Stimulated activated naive CD8-positive, alpha-beta T cell treated with anti-CD3 and anti-CD28 coated beads, Interleukin-15, Interleukin-2, amounts not matched to agents 100 ng/mL and 50 ng/mL, for 24 hours (primary cell): ENCODE measurements around the gene GNG7.

ENCODE experiments used
- H3K27ac Mint-ChIP-seq: one replicate; pipeline ENCODE4 v1.8.0; 2021; ENCODE audit warnings: mild to moderate bottlenecking, mixed read lengths
- H3K27me3 Mint-ChIP-seq: one replicate; pipeline ENCODE4 v1.8.0; 2021; ENCODE audit warnings: mixed read lengths
- H3K36me3 Mint-ChIP-seq: one replicate; pipeline ENCODE4 v1.8.0; 2021; ENCODE audit warnings: low read depth, mixed read lengths
- H3K4me1 Mint-ChIP-seq: one replicate; pipeline ENCODE4 v1.8.0; 2021; ENCODE audit warnings: low read depth, mixed read lengths
- H3K4me3 Mint-ChIP-seq: one replicate; pipeline ENCODE4 v1.8.0; 2021; ENCODE audit warnings: mild to moderate bottlenecking, mixed read lengths
- H3K9me3 Mint-ChIP-seq: one replicate; pipeline ENCODE4 v1.8.0; 2021; ENCODE audit warnings: mixed read lengths

Gene GNG7

GRCh38 chr19:2636897-2637683, 65.4 kb downstream of the GNG7 start:
- no peaks in the 10 kb centered on the region for H3K9me3 Mint-ChIP-seq
- H3K27ac Mint-ChIP-seq = no peak overlapping the region
- H3K4me3 Mint-ChIP-seq = no peak overlapping the region
- H3K27me3 Mint-ChIP-seq = peaks cover 5% of the 10 kb centered on the region
- no peaks in the 10 kb centered on the region for H3K36me3 Mint-ChIP-seq
- peaks cover 26% of the 10 kb centered on the region for H3K4me1 Mint-ChIP-seq

- H3K4me1 Mint-ChIP-seq = peaks cover 28% of the 10 kb centered on the region
- H3K4me3 Mint-ChIP-seq = no peak overlapping the region
- H3K27ac Mint-ChIP-seq = no peak overlapping the region
- no peaks in the 10 kb centered on the region for H3K9me3 Mint-ChIP-seq
- H3K27me3 Mint-ChIP-seq = peaks cover 5% of the 10 kb centered on the region
- H3K36me3 Mint-ChIP-seq = no peaks in the 10 kb centered on the region
Observed at GRCh38 chr19:2636141-2636896, 66.2 kb downstream of the GNG7 start.

GRCh38 chr19:2634960-2635359, 67.5 kb downstream of the GNG7 start:
- H3K9me3 Mint-ChIP-seq = peaks cover 3% of the 10 kb centered on the region
- H3K27me3 Mint-ChIP-seq = peaks cover 5% of the 10 kb centered on the region
- no peaks in the 10 kb centered on the region for H3K36me3 Mint-ChIP-seq
- H3K27ac Mint-ChIP-seq = no peak overlapping the region
- no peak overlapping the region for H3K4me3 Mint-ChIP-seq
- H3K4me1 Mint-ChIP-seq = peaks cover 41% of the 10 kb centered on the region

- H3K9me3 Mint-ChIP-seq = peaks cover 3% of the 10 kb centered on the region
- peaks cover 6% of the 10 kb centered on the region for H3K36me3 Mint-ChIP-seq
- H3K4me1 Mint-ChIP-seq = peaks cover 46% of the 10 kb centered on the region
- H3K4me3 Mint-ChIP-seq = no peak overlapping the region
- peaks cover 4% of the 10 kb centered on the region for H3K27me3 Mint-ChIP-seq
- H3K27ac Mint-ChIP-seq = no peak overlapping the region
Observed at GRCh38 chr19:2634228-2634951, 68.1 kb downstream of the GNG7 start.

GRCh38 chr19:2633693-2634075, 68.8 kb downstream of the GNG7 start:
- Mint-ChIP-seq H3K4me3 (no peak overlapping the region), H3K27me3 (no peaks in the 10 kb centered on the region), H3K9me3 (peaks cover 7% of the 10 kb centered on the region), H3K4me1 (peaks cover 48% of the 10 kb centered on the region), H3K36me3 (peaks cover 11% of the 10 kb centered on the region), H3K27ac (no peak overlapping the region)

GRCh38 chr19:2631213-2631821, 71.2 kb downstream of the GNG7 start:
- Mint-ChIP-seq H3K27ac (no peak overlapping the region), H3K4me1 (peaks cover 62% of the 10 kb centered on the region), H3K36me3 (peaks cover 18% of the 10 kb centered on the region), H3K4me3 (no peak overlapping the region), H3K9me3 (peaks cover 14% of the 10 kb centered on the region), H3K27me3 (no peaks in the 10 kb centered on the region)

- H3K9me3 Mint-ChIP-seq = peaks cover 14% of the 10 kb centered on the region
- H3K36me3 Mint-ChIP-seq = peaks cover 18% of the 10 kb centered on the region
- H3K4me3 Mint-ChIP-seq = no peak overlapping the region
- H3K27ac Mint-ChIP-seq = no peak overlapping the region
- no peaks in the 10 kb centered on the region for H3K27me3 Mint-ChIP-seq
- peaks cover 64% of the 10 kb centered on the region for H3K4me1 Mint-ChIP-seq
Observed at GRCh38 chr19:2630352-2631001, 72.0 kb downstream of the GNG7 start.

- Mint-ChIP-seq H3K27ac (no peak overlapping the region), H3K36me3 (peaks cover 18% of the 10 kb centered on the region)
Observed at GRCh38 chr19:2629491-2630351, 72.8 kb downstream of the GNG7 start.

GRCh38 chr19:2628597-2628996, 73.9 kb downstream of the GNG7 start:
- Mint-ChIP-seq H3K36me3 (peaks cover 18% of the 10 kb centered on the region), H3K4me1 (peaks cover 65% of the 10 kb centered on the region), H3K27ac (no peak overlapping the region), H3K4me3 (no peak overlapping the region), H3K9me3 (peaks cover 14% of the 10 kb centered on the region), H3K27me3 (no peaks in the 10 kb centered on the region)

More at GRCh38 chr19:2629491-2630351, 72.8 kb downstream of the GNG7 start:
- no peaks in the 10 kb centered on the region for H3K27me3 Mint-ChIP-seq
- H3K4me1 Mint-ChIP-seq = peaks cover 64% of the 10 kb centered on the region
- no peak overlapping the region for H3K4me3 Mint-ChIP-seq
- peaks cover 14% of the 10 kb centered on the region for H3K9me3 Mint-ChIP-seq

GRCh38 chr19:2627855-2628254, 74.6 kb downstream of the GNG7 start:
- Mint-ChIP-seq H3K4me1 (peaks cover 70% of the 10 kb centered on the region), H3K27me3 (no peaks in the 10 kb centered on the region), H3K27ac (peak overlapping the region; percentile 70), H3K4me3 (peak overlapping the region; percentile 15), H3K36me3 (peaks cover 18% of the 10 kb centered on the region), H3K9me3 (peaks cover 14% of the 10 kb centered on the region)

GRCh38 chr19:2627319-2627829, 75.1 kb downstream of the GNG7 start:
- H3K9me3 Mint-ChIP-seq = peaks cover 14% of the 10 kb centered on the region
- peaks cover 71% of the 10 kb centered on the region for H3K4me1 Mint-ChIP-seq
- no peaks in the 10 kb centered on the region for H3K27me3 Mint-ChIP-seq
- H3K27ac Mint-ChIP-seq = peak overlapping the region; percentile 70
- peaks cover 18% of the 10 kb centered on the region for H3K36me3 Mint-ChIP-seq
- peak overlapping the region; percentile 30 for H3K4me3 Mint-ChIP-seq

- peaks cover 18% of the 10 kb centered on the region for H3K36me3 Mint-ChIP-seq
- no peak overlapping the region for H3K4me3 Mint-ChIP-seq
- peak overlapping the region; percentile 1 for H3K27ac Mint-ChIP-seq
- peaks cover 10% of the 10 kb centered on the region for H3K9me3 Mint-ChIP-seq
- no peaks in the 10 kb centered on the region for H3K27me3 Mint-ChIP-seq
- peaks cover 78% of the 10 kb centered on the region for H3K4me1 Mint-ChIP-seq
Observed at GRCh38 chr19:2625434-2625833, 77.1 kb downstream of the GNG7 start.

- Mint-ChIP-seq H3K9me3 (peaks cover 10% of the 10 kb centered on the region), H3K4me1 (peaks cover 77% of the 10 kb centered on the region), H3K36me3 (peaks cover 14% of the 10 kb centered on the region), H3K27me3 (no peaks in the 10 kb centered on the region), H3K27ac (no peak overlapping the region), H3K4me3 (no peak overlapping the region)
Observed at GRCh38 chr19:2624537-2625091, 77.9 kb downstream of the GNG7 start.
